OCI-LY3 (cell line): ENCODE data around the gene TRIO.

ENCODE experiments used
- H2AFZ ChIP-seq: fragments of 200-600, 300-600 bp; shearing (Covaris generic); 2 replicates; pipeline ENCODE4 v1.6.0; 2014; ENCODE audit warnings: antibody characterized with exemption, low read depth, low read length
- H3K27ac ChIP-seq: fragments of 200-600, 300-600 bp; sonication (generic); 2 replicates; pipeline ENCODE4 v1.5.1; 2014; ENCODE audit warnings: mild to moderate bottlenecking, low read length, moderate library complexity, mixed read lengths
- H3K27me3 ChIP-seq: fragments of 200-600, 300-600 bp; sonication (generic); 2 replicates; pipeline ENCODE4 v1.6.1; 2014; ENCODE audit warnings: low read depth, low read length, mixed read lengths
- H3K36me3 ChIP-seq: fragments of 200-600, 300-600 bp; sonication (generic); replicated peaks from 2 replicates; pipeline ENCODE3; 2014; ENCODE audit warnings: low read depth, low read length, mixed read lengths
- H3K4me1 ChIP-seq: fragments of 300-600, 200-600 bp; sonication (generic); 2 replicates; pipeline ENCODE4 v1.6.1; 2014; ENCODE audit warnings: low read length, mixed read lengths
- H3K4me2 ChIP-seq: fragments of 200-600, 300-600 bp; sonication (generic); 2 replicates; pipeline ENCODE4 v1.6.1; 2014; ENCODE audit warnings: low read length, mixed read lengths
- H3K4me3 ChIP-seq: fragments of 300-600, 200-600 bp; sonication (generic); 2 replicates; pipeline ENCODE4 v1.5.1; 2014; ENCODE audit warnings: antibody characterized with exemption, mild to moderate bottlenecking, low read length, moderate library complexity
- H3K79me2 ChIP-seq: fragments of 300-600, 200-600 bp; shearing (Covaris generic); 2 replicates; pipeline ENCODE4 v1.6.1; 2014; ENCODE audit warnings: mild to moderate bottlenecking, low read length, mixed read lengths
- H3K9ac ChIP-seq: fragments of 300-600, 200-600 bp; shearing (Covaris generic); 2 replicates; pipeline ENCODE4 v1.6.0; 2014; ENCODE audit warnings: mild to moderate bottlenecking, low read length, moderate library complexity
- H3K9me3 ChIP-seq: fragments of 200-600, 300-600 bp; shearing (Covaris generic); 2 replicates; pipeline ENCODE4 v1.6.1; 2014; ENCODE audit warnings: low read length, mixed read lengths; ENCODE audit not compliant: insufficient read depth
- H4K20me1 ChIP-seq: fragments of 200-600, 300-600 bp; sonication (generic); 2 replicates; pipeline ENCODE4 v1.6.1; 2016; ENCODE audit warnings: low read length, mixed read lengths; ENCODE audit not compliant: insufficient read depth
- CTCF ChIP-seq: fragments of 200-600, 300-600 bp; sonication (generic); IDR thresholded peaks from 2 replicates; pipeline ENCODE4 v1.5.1; 2014; ENCODE audit warnings: antibody characterized with exemption, low read length, low read depth
- EZH2phosphoT487 ChIP-seq: fragments of 200-600 bp; shearing (Covaris generic); IDR thresholded peaks from 2 replicates; pipeline ENCODE4 v1.6.1; 2018; ENCODE audit warnings: antibody characterized with exemption, mixed run types, low read depth

The TRIO gene

GRCh38 chr5:14351845-14352712 lies 208.9 kb downstream of the TRIO start:
- Histone ChIP-seq H2AFZ (no peak overlapping the region), H4K20me1 (no peaks in the 10 kb centered on the region), H3K27me3 (no peaks in the 10 kb centered on the region), H3K4me1 (no peaks in the 10 kb centered on the region), H3K4me2 (no peak overlapping the region), H3K4me3 (no peak overlapping the region), H3K27ac (no peak overlapping the region), H3K79me2 (no peaks in the 10 kb centered on the region), H3K36me3 (no peaks in the 10 kb centered on the region), H3K9ac (no peak overlapping the region), H3K9me3 (no peaks in the 10 kb centered on the region)
- TF ChIP-seq CTCF, result peak; percentile 76
- no peak for TF ChIP-seq EZH2phosphoT487

- Histone ChIP-seq H3K4me1 (no peaks in the 10 kb centered on the region), H3K9me3 (no peaks in the 10 kb centered on the region), H3K9ac (no peak overlapping the region), H3K4me2 (no peak overlapping the region), H3K4me3 (no peak overlapping the region), H4K20me1 (no peaks in the 10 kb centered on the region), H2AFZ (no peak overlapping the region), H3K27ac (no peak overlapping the region), H3K79me2 (no peaks in the 10 kb centered on the region), H3K36me3 (no peaks in the 10 kb centered on the region), H3K27me3 (no peaks in the 10 kb centered on the region)
- no peak for TF ChIP-seq CTCF
- no peak for TF ChIP-seq EZH2phosphoT487
These were observed 210.8 kb downstream of the TRIO start for GRCh38 chr5:14353726-14354474.

- Histone ChIP-seq H3K36me3 (no peaks in the 10 kb centered on the region), H4K20me1 (no peaks in the 10 kb centered on the region)
- TF ChIP-seq CTCF (no peak), EZH2phosphoT487 (no peak)
These were observed 212.2 kb downstream of the TRIO start for GRCh38 chr5:14355391-14355790.

GRCh38 chr5:14356305-14356704 lies 213.2 kb downstream of the TRIO start:
- no peak overlapping the region for H3K9ac ChIP-seq
- H3K27me3 ChIP-seq, result no peaks in the 10 kb centered on the region
- TF ChIP-seq EZH2phosphoT487 (no peak), CTCF (no peak)
- no peaks in the 10 kb centered on the region for H3K36me3 ChIP-seq
- H3K79me2 ChIP-seq, result no peaks in the 10 kb centered on the region
- no peaks in the 10 kb centered on the region for H3K4me1 ChIP-seq
- no peak overlapping the region for H3K4me3 ChIP-seq
- no peak overlapping the region for H2AFZ ChIP-seq
- H4K20me1 ChIP-seq, result no peaks in the 10 kb centered on the region
- no peak overlapping the region for H3K27ac ChIP-seq
- no peak overlapping the region for H3K4me2 ChIP-seq
- H3K9me3 ChIP-seq, result no peaks in the 10 kb centered on the region

More at GRCh38 chr5:14355391-14355790, 212.2 kb downstream of the TRIO start:
- H3K9me3 ChIP-seq, result no peaks in the 10 kb centered on the region
- H2AFZ ChIP-seq, result no peak overlapping the region
- H3K4me2 ChIP-seq, result no peak overlapping the region
- H3K4me1 ChIP-seq, result no peaks in the 10 kb centered on the region
- H3K79me2 ChIP-seq, result no peaks in the 10 kb centered on the region
- no peak overlapping the region for H3K9ac ChIP-seq
- H3K4me3 ChIP-seq, result no peak overlapping the region
- H3K27me3 ChIP-seq, result no peaks in the 10 kb centered on the region
- H3K27ac ChIP-seq, result no peak overlapping the region
